GM21529 (cell line): ENCODE results near the gene COL19A1.
A peak's percentile ranks its signal among the peaks of the same experiment; 100 is the strongest.

Experiments used
- ATAC-seq: cut with Tn5 transposase; IDR thresholded peaks from one replicate; pipeline ENCODE4 v1.9.1; 2021; ENCODE audit not compliant: unreplicated experiment

The COL19A1 gene

GRCh38 chr6:70051197-70052124, 185.1 kb downstream of the COL19A1 start:
- ATAC-seq, result no peak

GRCh38 chr6:70059039-70059719, 192.8 kb downstream of the COL19A1 start:
- no peak for ATAC-seq

- ATAC-seq, result no peak
Observed at GRCh38 chr6:70060680-70061079, 194.3 kb downstream of the COL19A1 start.

GRCh38 chr6:70061546-70061945, 195.2 kb downstream of the COL19A1 start:
- ATAC-seq, result no peak

- ATAC-seq, result no peak
Observed at GRCh38 chr6:70062010-70062409, 195.7 kb downstream of the COL19A1 start.

- ATAC-seq, result no peak
Observed at GRCh38 chr6:70072540-70073179, 206.3 kb downstream of the COL19A1 start.

- ATAC-seq, result no peak
Observed at GRCh38 chr6:70073637-70074036, 207.3 kb downstream of the COL19A1 start.

- peak; percentile 45 for ATAC-seq
Observed at GRCh38 chr6:70079241-70079640, 212.9 kb downstream of the COL19A1 start.

GRCh38 chr6:70080443-70081070, 214.2 kb downstream of the COL19A1 start:
- no peak for ATAC-seq

- ATAC-seq, result no peak
Observed at GRCh38 chr6:70082830-70083229, 216.5 kb downstream of the COL19A1 start.

GRCh38 chr6:70086806-70087205, 220.4 kb downstream of the COL19A1 start:
- no peak for ATAC-seq

GRCh38 chr6:70094156-70094555, 227.8 kb downstream of the COL19A1 start:
- no peak for ATAC-seq

GRCh38 chr6:70099732-70100131, 233.4 kb downstream of the COL19A1 start:
- ATAC-seq, result no peak

GRCh38 chr6:70103798-70104197, 237.4 kb downstream of the COL19A1 start:
- no peak for ATAC-seq

- peak; percentile 43 for ATAC-seq
Observed at GRCh38 chr6:70107852-70108629, 241.7 kb downstream of the COL19A1 start.

- no peak for ATAC-seq
Observed at GRCh38 chr6:70110126-70111022, 244.0 kb downstream of the COL19A1 start.

GRCh38 chr6:70111737-70112136, 245.4 kb downstream of the COL19A1 start:
- no peak for ATAC-seq

GRCh38 chr6:70112716-70113115, 246.4 kb downstream of the COL19A1 start:
- ATAC-seq, result no peak

GRCh38 chr6:70113171-70113570, 246.8 kb downstream of the COL19A1 start:
- ATAC-seq, result no peak
